AG04450 (cell line): ENCODE measurements around the gene MISP3. TPM values are rescaled to one million over a fixed set of nuclear protein-coding genes. Genes with fewer than 3 reads are reported as not detected.
A peak's percentile ranks its signal among the peaks of the same experiment; 100 is the strongest.

Experiments
- CTCF ChIA-PET: fragments of 300-600, 350-600 bp; formaldehyde crosslinking; extraction: SDS; loops from one replicate; lab custom pipeline; 2022; ENCODE audit warnings: antibody characterized with exemption, inconsistent platforms; lab: Charles Lee
- POLR2A ChIA-PET: fragments of 350-600 bp; formaldehyde crosslinking; extraction: SDS; loops from one replicate; lab custom pipeline; 2021; ENCODE audit warnings: antibody characterized with exemption, inconsistent platforms; lab: Yijun Ruan, JAX
- DNase-seq: peaks from one replicate; pipeline ENCODE4 v3.0.0-alpha.2; 2011; ENCODE audit warnings: low read depth, low spot score
- H3K27ac ChIP-seq: one replicate; pipeline ENCODE4 v1.5.1; 2012; ENCODE audit warnings: low read depth, low read length, control low read depth
- H3K27me3 ChIP-seq: one replicate; pipeline ENCODE4 v1.6.0; 2012; ENCODE audit warnings: low read length; ENCODE audit not compliant: control insufficient read depth, insufficient read depth
- H3K4me3 ChIP-seq: 2 replicates; pipeline ENCODE4 v1.5.1; 2011; ENCODE audit warnings: mild to moderate bottlenecking, low read depth, low read length, control low read depth
- H3K9me3 ChIP-seq: 2 replicates; pipeline ENCODE4 v1.5.1; 2012; ENCODE audit warnings: low read length; ENCODE audit not compliant: control insufficient read depth, insufficient read depth
- polyA plus RNA-seq: library from polyadenylated mRNA; depleted of rRNA; stranded (reverse); fragments of >200 nt; gene quantifications from 2 replicates; pipeline ENCODE4 v1.2.3, GENCODE V29; 2011
- TF ChIP-seq, protein P1 (sequence below): IDR thresholded peaks from 2 replicates; pipeline ENCODE4 v1.5.1; 2011; ENCODE audit warnings: low read depth, low read length, control low read depth, inconsistent platforms

MISP3 gene
- polyA plus RNA-seq, 1 experiment = 0.27 TPM

DNA sequence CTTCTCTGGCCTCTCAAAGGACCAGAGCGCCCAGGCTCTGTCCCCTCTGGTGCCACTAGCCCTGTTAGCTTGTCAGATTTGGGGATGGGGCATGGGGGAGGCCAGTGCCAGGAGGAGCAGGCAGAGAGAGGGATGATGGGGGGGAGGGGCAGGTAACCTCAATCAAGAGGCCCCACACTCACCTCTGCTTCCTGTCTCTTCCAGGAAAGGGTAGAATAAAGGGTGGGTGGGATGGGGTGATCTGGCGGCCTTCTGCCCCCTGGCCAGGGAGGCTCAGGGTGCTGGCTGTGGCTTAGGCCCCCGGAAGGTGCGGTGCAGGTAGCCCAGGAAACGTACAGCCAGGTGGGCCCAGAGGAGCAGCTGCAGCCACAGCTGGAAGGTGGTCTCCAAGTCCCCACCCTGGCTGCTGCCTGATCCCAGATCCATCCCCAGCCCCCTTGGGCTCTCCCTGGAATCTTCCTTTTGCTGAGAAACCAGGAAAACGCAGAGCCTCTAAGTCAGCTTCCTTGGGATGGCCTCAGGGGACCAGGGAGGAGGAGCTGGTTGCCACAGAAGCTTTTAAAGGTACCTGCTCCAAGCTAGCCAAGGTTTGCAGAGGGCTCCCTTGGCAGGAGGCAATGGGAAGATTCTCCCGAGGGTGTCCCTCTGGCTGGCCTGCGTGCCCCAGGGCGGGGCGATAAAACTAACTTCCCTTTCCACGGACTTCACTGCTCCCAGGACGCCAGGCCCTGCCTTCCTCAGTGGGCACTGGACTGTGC lies 39.6 kb downstream of the MISP3 start:
- CTCF ChIA-PET = no interaction called here
- H3K4me3 ChIP-seq = no peak overlapping the region
- DNase-seq = no peak
- H3K27ac ChIP-seq = no peak overlapping the region
- no peaks in the 10 kb centered on the region for H3K27me3 ChIP-seq
- TF ChIP-seq, protein P1, sequence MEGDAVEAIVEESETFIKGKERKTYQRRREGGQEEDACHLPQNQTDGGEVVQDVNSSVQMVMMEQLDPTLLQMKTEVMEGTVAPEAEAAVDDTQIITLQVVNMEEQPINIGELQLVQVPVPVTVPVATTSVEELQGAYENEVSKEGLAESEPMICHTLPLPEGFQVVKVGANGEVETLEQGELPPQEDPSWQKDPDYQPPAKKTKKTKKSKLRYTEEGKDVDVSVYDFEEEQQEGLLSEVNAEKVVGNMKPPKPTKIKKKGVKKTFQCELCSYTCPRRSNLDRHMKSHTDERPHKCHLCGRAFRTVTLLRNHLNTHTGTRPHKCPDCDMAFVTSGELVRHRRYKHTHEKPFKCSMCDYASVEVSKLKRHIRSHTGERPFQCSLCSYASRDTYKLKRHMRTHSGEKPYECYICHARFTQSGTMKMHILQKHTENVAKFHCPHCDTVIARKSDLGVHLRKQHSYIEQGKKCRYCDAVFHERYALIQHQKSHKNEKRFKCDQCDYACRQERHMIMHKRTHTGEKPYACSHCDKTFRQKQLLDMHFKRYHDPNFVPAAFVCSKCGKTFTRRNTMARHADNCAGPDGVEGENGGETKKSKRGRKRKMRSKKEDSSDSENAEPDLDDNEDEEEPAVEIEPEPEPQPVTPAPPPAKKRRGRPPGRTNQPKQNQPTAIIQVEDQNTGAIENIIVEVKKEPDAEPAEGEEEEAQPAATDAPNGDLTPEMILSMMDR = no peak
- POLR2A ChIA-PET = interaction anchor here (0.5 kb wide), 1 partner anchor 76 kb away, joined by 3 read pairs; no protein-coding TSS in a partner anchor
- no peaks in the 10 kb centered on the region; the same call in 1 of the 2 replicates for H3K9me3 ChIP-seq

DNA sequence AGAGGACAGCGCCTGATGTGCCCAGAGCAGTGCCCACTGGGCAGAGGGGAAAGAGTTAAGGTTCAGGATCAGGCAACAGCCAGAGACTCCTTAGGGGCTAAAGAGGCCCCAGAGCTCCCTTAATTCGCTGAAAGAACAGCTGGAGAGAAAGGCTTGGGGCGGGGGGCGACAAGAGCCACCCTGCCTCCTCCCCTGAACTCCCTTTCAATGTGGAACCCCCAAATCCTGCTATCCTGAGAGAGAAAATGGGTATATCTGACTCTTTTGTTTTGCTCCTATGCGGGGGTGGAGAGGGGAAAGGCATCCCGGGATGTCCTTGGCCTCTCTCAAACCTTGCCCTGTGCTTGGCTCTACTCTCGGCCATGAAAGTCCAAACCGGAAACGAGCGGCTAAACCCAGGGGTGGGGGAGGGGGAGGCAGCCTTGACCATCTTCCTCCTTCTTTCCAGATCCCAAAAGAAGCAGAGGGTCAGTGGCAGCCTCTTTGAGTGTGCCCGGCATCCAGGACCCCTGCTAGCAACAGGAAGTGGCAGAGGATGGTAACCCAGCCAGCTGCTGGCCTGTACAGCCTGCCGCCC lies 40.3 kb downstream of the MISP3 start:
- H3K27ac ChIP-seq = no peak overlapping the region
- ChIA-PET POLR2A (interaction anchor here (0.5 kb wide), 1 partner anchor 76 kb away, joined by 3 read pairs; no protein-coding TSS in a partner anchor), CTCF (no interaction called here)
- TF ChIP-seq, protein P1 = no peak
- H3K9me3 ChIP-seq = no peaks in the 10 kb centered on the region; the same call in 1 of the 2 replicates
- H3K27me3 ChIP-seq = no peaks in the 10 kb centered on the region
- no peak for DNase-seq
- no peak overlapping the region for H3K4me3 ChIP-seq

DNA sequence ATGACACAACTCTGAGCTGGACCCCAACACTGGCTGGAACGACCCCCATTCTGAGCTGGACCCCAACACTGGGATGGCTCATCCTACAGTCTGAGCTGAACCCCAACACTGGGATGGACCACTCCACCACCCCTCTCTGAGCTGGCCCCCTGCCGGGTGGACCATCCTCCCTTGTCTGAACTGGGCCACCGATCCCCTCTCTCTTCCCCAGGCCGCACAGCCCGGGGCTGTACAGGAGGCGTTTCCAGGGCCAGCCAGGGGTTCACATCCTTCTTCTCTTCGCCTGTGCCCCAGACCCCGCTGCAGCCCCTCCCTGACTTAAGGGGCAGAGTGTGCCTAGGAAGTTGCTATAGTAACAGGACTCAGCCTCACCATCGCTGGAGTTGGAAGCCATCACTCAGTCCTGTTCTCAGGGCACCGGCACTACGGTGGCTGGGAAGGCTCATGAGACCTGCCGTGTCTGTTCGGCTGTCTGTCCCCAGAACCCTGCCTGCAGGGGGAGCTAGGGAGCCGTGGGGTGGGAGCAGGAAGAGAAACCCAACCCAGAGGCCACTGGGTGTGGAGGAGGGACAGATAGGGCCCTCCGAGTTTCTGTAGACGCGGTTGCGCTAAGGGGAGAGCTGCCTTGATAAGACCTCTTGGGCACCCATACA lies 41.3 kb downstream of the MISP3 start:
- TF ChIP-seq, protein P1 = peak; percentile 28; the same call in 1 of the 2 replicates
- Histone ChIP-seq H3K9me3 (no peaks in the 10 kb centered on the region; the same call in 1 of the 2 replicates), H3K27me3 (no peaks in the 10 kb centered on the region), H3K4me3 (no peak overlapping the region), H3K27ac (peak overlapping the region; percentile 2)
- no peak for DNase-seq
- ChIA-PET CTCF (interaction anchor here (0.7 to 3.0 kb wide), 4 partner anchors 10 to 70 kb away, joined by 3 to 18 read pairs (median 3); partner anchors contain the start of gene ASF1B), POLR2A (interaction anchor here (0.5 kb wide), 1 partner anchor 10 kb away, joined by 4 read pairs; no protein-coding TSS in a partner anchor)

DNA sequence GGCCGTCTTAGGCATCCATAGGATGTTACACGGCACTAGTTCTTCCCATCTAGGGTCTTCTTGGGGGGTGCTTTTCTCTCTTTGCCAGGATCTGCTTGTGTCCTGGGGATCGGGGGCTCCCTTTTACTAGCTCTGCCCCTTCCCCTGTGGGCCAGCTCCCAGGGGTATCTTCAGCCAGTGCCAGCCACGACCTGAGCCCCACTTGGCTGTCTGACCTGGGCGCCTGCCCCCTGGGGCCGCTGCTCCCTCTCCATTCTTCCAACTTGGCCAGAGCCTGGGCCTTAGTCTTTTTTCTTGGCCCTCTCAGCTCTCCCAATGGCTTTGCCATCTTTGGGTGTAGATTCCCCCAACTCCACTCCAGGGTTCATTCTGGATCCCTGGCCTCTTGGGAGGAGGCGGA lies 41.9 kb downstream of the MISP3 start:
- no peak for DNase-seq
- TF ChIP-seq, protein P1 = no peak
- Histone ChIP-seq H3K4me3 (no peak overlapping the region), H3K9me3 (no peaks in the 10 kb centered on the region; the same call in 1 of the 2 replicates), H3K27ac (no peak overlapping the region), H3K27me3 (no peaks in the 10 kb centered on the region)
- POLR2A ChIA-PET = no interaction called here
- CTCF ChIA-PET = interaction anchor here (1.0 to 3.0 kb wide), 4 partner anchors 11 to 234 kb away, joined by 3 to 18 read pairs (median 4); partner anchors contain the start of gene ASF1B
